Measurements from ENCODE around the gene NNMT. TPM values are rescaled to one million over a fixed set of nuclear protein-coding genes. Genes with fewer than 3 reads are reported as not detected.

The NNMT gene
- total and polyA plus RNA-seq, 10 donors, result 131 to 324 (median 229) TPM

- H3K27me3 ChIP-seq (replicated peaks in 1 of 7), result no peaks in the 10 kb centered on the region
- peaks cover 0 to 2% (median 0%) of the 10 kb centered on the region in 6 donors for H3K4me1 ChIP-seq
- intact Hi-C loops (cut with DNase I; ENCODE audit: low total_unique reads), result loop anchor here (10.0 kb wide), 1 partner anchor 56 kb away; no protein-coding TSS in a partner anchor
- no peak overlapping the region for H3K27ac ChIP-seq
- no peak for TF ChIP-seq POLR2AphosphoS5 (IDR thresholded peaks at IDR 0.05)
- no peak for TF ChIP-seq CTCF (IDR thresholded peaks at IDR 0.05 in 8 of 11, conservative IDR thresholded peaks at IDR 0.05 in 3 of 11)
- TF ChIP-seq POLR2A (IDR thresholded peaks at IDR 0.05), result no peak
- H3K36me3 ChIP-seq, result peaks cover 0 to 86% (median 23%) of the 10 kb centered on the region in 6 donors
- no peaks in the 10 kb centered on the region for H3K9me3 ChIP-seq
- no peak overlapping the region for H3K4me3 ChIP-seq
- WGBS, 5 donors, result 84 to 95% (median 89%) methylated on average over 13 to 14 of the region's 14 CpGs
- no peak for DNase-seq
Measured at GRCh38 chr11:114250993-114251814, 45.0 kb upstream of the NNMT start.

GRCh38 chr11:114251815-114252337 lies 44.3 kb upstream of the NNMT start:
- H3K4me3 ChIP-seq, result no peak overlapping the region
- no peaks in the 10 kb centered on the region for H3K9me3 ChIP-seq
- peaks cover 0 to 5% (median 0%) of the 10 kb centered on the region in 6 donors for H3K4me1 ChIP-seq
- peaks cover 0 to 86% (median 21%) of the 10 kb centered on the region in 6 donors for H3K36me3 ChIP-seq
- no peaks in the 10 kb centered on the region for H3K27me3 ChIP-seq (replicated peaks in 1 of 7)
- 72 to 84% (median 75%) methylated on average over 9 of the region's 9 CpGs for WGBS, 5 donors
- no peak overlapping the region for H3K27ac ChIP-seq
- intact Hi-C loops (cut with DNase I; ENCODE audit: low total_unique reads), result loop anchor here (10.0 kb wide), 1 partner anchor 57 kb away; no protein-coding TSS in a partner anchor
- TF ChIP-seq CTCF (IDR thresholded peaks at IDR 0.05 in 8 of 11, conservative IDR thresholded peaks at IDR 0.05 in 3 of 11) (no peak), POLR2AphosphoS5 (IDR thresholded peaks at IDR 0.05) (no peak), POLR2A (IDR thresholded peaks at IDR 0.05) (no peak)
- no peak for DNase-seq

- no peak for DNase-seq
- Histone ChIP-seq H3K36me3 (peaks cover 0 to 80% (median 15%) of the 10 kb centered on the region in 6 donors), H3K27ac (no peak overlapping the region), H3K9me3 (no peaks in the 10 kb centered on the region), H3K27me3 (replicated peaks in 1 of 7) (no peaks in the 10 kb centered on the region), H3K4me3 (no peak overlapping the region), H3K4me1 (peaks cover 0 to 13% (median 0%) of the 10 kb centered on the region in 6 donors)
- 79 to 91% (median 81%) methylated on average over 9 of the region's 9 CpGs for WGBS, 5 donors
- intact Hi-C loops (cut with DNase I; ENCODE audit: low total_unique reads), result loop anchor here (10.0 kb wide), 1 partner anchor 58 kb away; no protein-coding TSS in a partner anchor
- TF ChIP-seq CTCF (IDR thresholded peaks at IDR 0.05 in 8 of 11, conservative IDR thresholded peaks at IDR 0.05 in 3 of 11) (no peak), POLR2A (IDR thresholded peaks at IDR 0.05) (no peak), POLR2AphosphoS5 (IDR thresholded peaks at IDR 0.05) (peak in 1 of 3 donors; percentile 10)
Measured at GRCh38 chr11:114252767-114253166, 43.4 kb upstream of the NNMT start.

GRCh38 chr11:114253771-114254170 lies 42.4 kb upstream of the NNMT start:
- 72 to 89% (median 73%) methylated on average over 2 of the region's 2 CpGs for WGBS, 5 donors
- TF ChIP-seq CTCF (IDR thresholded peaks at IDR 0.05 in 8 of 11, conservative IDR thresholded peaks at IDR 0.05 in 3 of 11) (no peak), POLR2A (IDR thresholded peaks at IDR 0.05) (no peak), POLR2AphosphoS5 (IDR thresholded peaks at IDR 0.05) (no peak)
- Histone ChIP-seq H3K27me3 (replicated peaks in 1 of 7) (no peaks in the 10 kb centered on the region), H3K4me3 (no peak overlapping the region), H3K36me3 (peaks cover 0 to 70% (median 15%) of the 10 kb centered on the region in 6 donors), H3K9me3 (no peaks in the 10 kb centered on the region), H3K27ac (no peak overlapping the region), H3K4me1 (peaks cover 0 to 23% (median 9%) of the 10 kb centered on the region in 6 donors)
- DNase-seq, result no peak
- intact Hi-C loops (cut with DNase I; ENCODE audit: low total_unique reads), result loop anchor here (10.0 kb wide), 1 partner anchor 59 kb away; no protein-coding TSS in a partner anchor

Data from spleen (tissue), 11 donors.